H9 (cell line): Measurements from ENCODE around the gene NUP188. TPM values are rescaled to one million over a fixed set of nuclear protein-coding genes. Genes with fewer than 3 reads are reported as not detected.
"Not testable (repeated sequence)": the region's sequence is repeated elsewhere in the genome, so short reads cannot be mapped to it uniquely, and the experiment has no call there.

Experiments
- DNase-seq: peaks from one replicate; pipeline ENCODE4 v3.0.0-alpha.2; 2017
- H2AFZ ChIP-seq: one replicate; pipeline ENCODE4 v1.6.1; 2013; ENCODE audit warnings: mild to moderate bottlenecking, low read length, control low read depth, moderate library complexity
- H2AK5ac ChIP-seq: 2 replicates; pipeline ENCODE4 v1.6.1; 2013; ENCODE audit warnings: low read length, control low read depth, mixed read lengths; ENCODE audit not compliant: insufficient read length
- H2BK120ac ChIP-seq: one replicate; pipeline ENCODE4 v1.6.1; 2013; ENCODE audit warnings: low read depth, mild to moderate bottlenecking, low read length, control low read depth, inconsistent platforms; ENCODE audit not compliant: poor library complexity, severe bottlenecking
- H2BK12ac ChIP-seq: 2 replicates; pipeline ENCODE4 v1.6.1; 2013; ENCODE audit warnings: low read length, control low read depth, mixed read lengths, low read depth; ENCODE audit not compliant: insufficient read length
- H2BK15ac ChIP-seq: 2 replicates; pipeline ENCODE4 v1.6.1; 2013; ENCODE audit warnings: low read depth, low read length, control low read depth
- H2BK20ac ChIP-seq: one replicate; pipeline ENCODE4 v1.6.1; 2013; ENCODE audit warnings: low read depth, mild to moderate bottlenecking, low read length, control low read depth, inconsistent platforms; ENCODE audit not compliant: poor library complexity, severe bottlenecking
- H2BK5ac ChIP-seq: 2 replicates; pipeline ENCODE4 v1.6.1; 2013; ENCODE audit warnings: low read length, control low read depth, mixed read lengths; ENCODE audit not compliant: insufficient read length
- H3K14ac ChIP-seq: 2 replicates; pipeline ENCODE4 v1.6.1; 2013; ENCODE audit warnings: low read length, control low read depth; ENCODE audit not compliant: insufficient read depth
- H3K18ac ChIP-seq: 2 replicates; pipeline ENCODE4 v1.6.1; 2013; ENCODE audit warnings: low read depth, mild to moderate bottlenecking, mixed read lengths, low read length, control low read depth; ENCODE audit not compliant: insufficient read length
- H3K23ac ChIP-seq: 2 replicates; pipeline ENCODE4 v1.6.1; 2013; ENCODE audit warnings: low read length, control low read depth, mixed read lengths, low read depth; ENCODE audit not compliant: insufficient read length
- H3K23me2 ChIP-seq: 2 replicates; pipeline ENCODE4 v1.6.1; 2013; ENCODE audit warnings: low read depth, mild to moderate bottlenecking, mixed read lengths, low read length, control low read depth; ENCODE audit not compliant: insufficient read length, poor library complexity, severe bottlenecking
- H3K27ac ChIP-seq: 2 replicates; pipeline ENCODE4 v1.5.1; 2013; ENCODE audit warnings: low read length, control low read depth, mixed read lengths, low read depth; ENCODE audit not compliant: insufficient read length
- H3K27me3 ChIP-seq: 2 replicates; pipeline ENCODE4 v1.6.1; 2013; ENCODE audit warnings: low read length, control low read depth, inconsistent platforms; ENCODE audit not compliant: insufficient read depth
- H3K4ac ChIP-seq: 2 replicates; pipeline ENCODE4 v1.6.1; 2013; ENCODE audit warnings: low read depth, mild to moderate bottlenecking, control low read depth, inconsistent platforms, low read length, moderate library complexity
- H3K4me1 ChIP-seq: 2 replicates; pipeline ENCODE4 v1.6.1; 2013; ENCODE audit warnings: low read length, control low read depth, inconsistent platforms; ENCODE audit not compliant: insufficient read depth
- H3K4me2 ChIP-seq: 2 replicates; pipeline ENCODE4 v1.6.1; 2013; ENCODE audit warnings: low read length, control low read depth, mixed read lengths; ENCODE audit not compliant: insufficient read length, insufficient read depth
- H3K56ac ChIP-seq: 2 replicates; pipeline ENCODE4 v1.6.1; 2013; ENCODE audit warnings: low read depth, mild to moderate bottlenecking, mixed read lengths, low read length, control low read depth; ENCODE audit not compliant: insufficient read length
- H3K79me1 ChIP-seq: 2 replicates; pipeline ENCODE4 v1.6.1; 2013; ENCODE audit warnings: low read depth, mild to moderate bottlenecking, moderate library complexity, low read length, control low read depth, inconsistent platforms; ENCODE audit not compliant: insufficient read depth, poor library complexity, severe bottlenecking
- H3K79me2 ChIP-seq: 2 replicates; pipeline ENCODE4 v1.6.1; 2013; ENCODE audit warnings: low read length, control low read depth, inconsistent platforms; ENCODE audit not compliant: insufficient read depth
- H3K9ac ChIP-seq: 2 replicates; pipeline ENCODE4 v1.6.1; 2013; ENCODE audit warnings: low read length, control low read depth, mixed read lengths; ENCODE audit not compliant: insufficient read length; ENCODE audit errors: extremely low read depth
- H3K9me3 ChIP-seq: one replicate; pipeline ENCODE4 v1.6.1; 2013; ENCODE audit warnings: low read depth, low read length, inconsistent platforms; ENCODE audit not compliant: control insufficient read depth
- H3T11ph ChIP-seq: one replicate; pipeline ENCODE4 v1.6.1; 2013; ENCODE audit warnings: mild to moderate bottlenecking, low read length, control low read depth, inconsistent platforms
- H4K20me1 ChIP-seq: one replicate; pipeline ENCODE4 v1.6.1; 2013; ENCODE audit not compliant: control insufficient read depth, insufficient read length, insufficient read depth
- H4K5ac ChIP-seq: 2 replicates; pipeline ENCODE4 v1.6.1; 2013; ENCODE audit warnings: low read depth, mild to moderate bottlenecking, mixed read lengths, low read length, control low read depth; ENCODE audit not compliant: insufficient read length
- H4K8ac ChIP-seq: replicated peaks from 2 replicates; pipeline ENCODE4 v1.6.1; 2013; ENCODE audit warnings: low read length, control low read depth, mixed read lengths, low read depth; ENCODE audit not compliant: insufficient read length
- H4K91ac ChIP-seq: 2 replicates; pipeline ENCODE4 v1.6.1; 2013; ENCODE audit warnings: low read depth, mild to moderate bottlenecking, moderate library complexity, mixed read lengths, low read length, control low read depth; ENCODE audit not compliant: insufficient read length
- H3K27ac Mint-ChIP-seq, 3 experiments: 2 replicates in 2 of 3; 3 replicates in 1 of 3; pipeline ENCODE4 v1.8.0; 2020 to 2021; ENCODE audit warnings: mixed read lengths in 3 of 3, mild to moderate bottlenecking in 1 of 3, moderate library complexity in 1 of 3
- H3K27me3 Mint-ChIP-seq: 2 replicates; pipeline ENCODE4 v1.8.0; 2021; ENCODE audit warnings: low read depth, mild to moderate bottlenecking, moderate library complexity, mixed read lengths
- H3K36me3 Mint-ChIP-seq, 3 experiments: 2 replicates in 2 of 3; 3 replicates in 1 of 3; pipeline ENCODE4 v1.8.0; 2020 to 2021; ENCODE audit warnings: low read depth in 3 of 3, mixed read lengths in 3 of 3; ENCODE audit not compliant: insufficient read depth in 1 of 3
- H3K4me1 Mint-ChIP-seq, 2 experiments: 2 replicates each; pipeline ENCODE4 v1.8.0; 2020; ENCODE audit warnings: mixed read lengths in 2 of 2
- H3K4me3 Mint-ChIP-seq, 2 experiments: 2 replicates in 1 of 2; 3 replicates in 1 of 2; pipeline ENCODE4 v1.8.0; 2020 to 2021; ENCODE audit warnings: mild to moderate bottlenecking in 2 of 2, mixed read lengths in 2 of 2, moderate library complexity in 1 of 2
- H3K9me3 Mint-ChIP-seq, 2 experiments: 2 replicates in 1 of 2; 3 replicates in 1 of 2; pipeline ENCODE4 v1.8.0; 2020; ENCODE audit warnings: mild to moderate bottlenecking in 2 of 2, mixed read lengths in 2 of 2, moderate library complexity in 1 of 2
- WGBS: extraction: QIAGEN DNeasy Blood & Tissue Kit; methylation state at CpG from one replicate; pipeline ENCODE4 v1.1.7; 2013; ENCODE audit warnings: missing lambda C conversion rate, low lambda C conversion rate, mixed read lengths; ENCODE audit not compliant: insufficient read length; ENCODE audit errors: extremely low coverage; 5-methylcytosine and 5-hydroxymethylcytosine counted together
- total RNA-seq: library from RNA; stranded (reverse); gene quantifications from 2 replicates; pipeline ENCODE4 v1.2.1, GENCODE V29; 2021
- TF ChIP-seq, protein P1 (sequence below): fragments of 200-600 bp; sonication (generic); conservative IDR thresholded peaks from 3 replicates; pipeline ENCODE4 v1.8.0; 2021; ENCODE audit warnings: antibody characterized with exemption, mild to moderate bottlenecking

NUP188 gene
- total RNA-seq, 1 experiment from 2014 or later = 101 TPM

DNA sequence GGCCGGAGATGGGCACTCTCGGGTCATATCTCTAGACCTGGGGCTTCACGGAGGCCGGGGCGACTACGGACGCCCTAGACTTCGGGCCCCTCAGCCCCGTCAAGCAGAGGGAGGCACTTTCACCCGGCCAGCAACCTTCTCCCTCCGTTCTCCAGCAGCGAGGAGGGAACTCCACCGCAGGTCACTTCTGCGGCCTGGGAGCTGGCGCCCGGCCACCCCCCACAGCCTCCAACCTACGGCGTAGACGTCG, 297 bp upstream of the NUP188 start:
- H2BK120ac ChIP-seq = no peak overlapping the region
- WGBS = no CpG with 5 or more reads among the region's 20 CpGs
- no peak overlapping the region for H3K18ac ChIP-seq
- H3K27ac Mint-ChIP-seq = peak overlapping the region; percentile 90 to 100 (median 99)
- no peak overlapping the region for H4K91ac ChIP-seq
- H3K23me2 ChIP-seq = peaks cover 12% of the 10 kb centered on the region
- H2BK12ac ChIP-seq = no peak overlapping the region
- peaks cover 11 to 17% of the 10 kb centered on the region in 2 experiments for H3K4me1 Mint-ChIP-seq
- no peak overlapping the region for H2AFZ ChIP-seq
- H3K4me3 Mint-ChIP-seq = peak overlapping the region; percentile 98 to 99
- no peak overlapping the region for H3T11ph ChIP-seq
- H3K9me3 Mint-ChIP-seq = no peaks in the 10 kb centered on the region
- peaks cover 2% of the 10 kb centered on the region; the same call in 1 of the 2 replicates for H3K27me3 Mint-ChIP-seq
- no peaks in the 10 kb centered on the region; the same call in 1 of the 2 replicates for H3K79me2 ChIP-seq
- peak overlapping the region; percentile 66; the same call in 1 of the 2 replicates for H3K14ac ChIP-seq
- no peak overlapping the region for H3K23ac ChIP-seq
- H3K9ac ChIP-seq = peak overlapping the region; percentile 78
- no peak overlapping the region for H4K5ac ChIP-seq
- H3K27me3 ChIP-seq = no peaks in the 10 kb centered on the region
- H3K9me3 ChIP-seq = no peaks in the 10 kb centered on the region
- no peak overlapping the region for H3K56ac ChIP-seq
- no peak overlapping the region for H2BK15ac ChIP-seq
- peaks cover 12 to 42% (median 27%) of the 10 kb centered on the region in 3 experiments; a peak in 6 of 7 replicates for H3K36me3 Mint-ChIP-seq
- peaks cover 4% of the 10 kb centered on the region for H4K20me1 ChIP-seq
- H3K4me2 ChIP-seq = peak overlapping the region; percentile 53
- TF ChIP-seq, protein P1, sequence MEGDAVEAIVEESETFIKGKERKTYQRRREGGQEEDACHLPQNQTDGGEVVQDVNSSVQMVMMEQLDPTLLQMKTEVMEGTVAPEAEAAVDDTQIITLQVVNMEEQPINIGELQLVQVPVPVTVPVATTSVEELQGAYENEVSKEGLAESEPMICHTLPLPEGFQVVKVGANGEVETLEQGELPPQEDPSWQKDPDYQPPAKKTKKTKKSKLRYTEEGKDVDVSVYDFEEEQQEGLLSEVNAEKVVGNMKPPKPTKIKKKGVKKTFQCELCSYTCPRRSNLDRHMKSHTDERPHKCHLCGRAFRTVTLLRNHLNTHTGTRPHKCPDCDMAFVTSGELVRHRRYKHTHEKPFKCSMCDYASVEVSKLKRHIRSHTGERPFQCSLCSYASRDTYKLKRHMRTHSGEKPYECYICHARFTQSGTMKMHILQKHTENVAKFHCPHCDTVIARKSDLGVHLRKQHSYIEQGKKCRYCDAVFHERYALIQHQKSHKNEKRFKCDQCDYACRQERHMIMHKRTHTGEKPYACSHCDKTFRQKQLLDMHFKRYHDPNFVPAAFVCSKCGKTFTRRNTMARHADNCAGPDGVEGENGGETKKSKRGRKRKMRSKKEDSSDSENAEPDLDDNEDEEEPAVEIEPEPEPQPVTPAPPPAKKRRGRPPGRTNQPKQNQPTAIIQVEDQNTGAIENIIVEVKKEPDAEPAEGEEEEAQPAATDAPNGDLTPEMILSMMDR = no peak
- H3K4me1 ChIP-seq = peaks cover 4% of the 10 kb centered on the region; the same call in 1 of the 2 replicates
- H2BK20ac ChIP-seq = no peak overlapping the region
- H3K4ac ChIP-seq = no peak overlapping the region
- no peak overlapping the region for H4K8ac ChIP-seq
- H3K27ac ChIP-seq = no peak overlapping the region
- no peak overlapping the region for H2AK5ac ChIP-seq
- H2BK5ac ChIP-seq = no peak overlapping the region
- H3K79me1 ChIP-seq = no peaks in the 10 kb centered on the region
- no peak for DNase-seq

- H3K79me2 ChIP-seq = not testable (repeated sequence)
Observed at GRCh38 chr9:128961403-128961802, 13.9 kb downstream of the NUP188 start.

More at GRCh38 chr9:128961403-128961802, 13.9 kb downstream of the NUP188 start:
- not testable (repeated sequence) for H3K23ac ChIP-seq, H4K8ac ChIP-seq, H3K18ac ChIP-seq, H3K9me3 Mint-ChIP-seq, H4K20me1 ChIP-seq, H3K4me1 Mint-ChIP-seq, H2AFZ ChIP-seq, DNase-seq, H2BK20ac ChIP-seq, H3K4me3 Mint-ChIP-seq, H2AK5ac ChIP-seq, H3K4me1 ChIP-seq, H3K27me3 Mint-ChIP-seq, H3K9ac ChIP-seq, H3K4me2 ChIP-seq, H3K9me3 ChIP-seq, H2BK5ac ChIP-seq, H4K91ac ChIP-seq, H3T11ph ChIP-seq, H3K56ac ChIP-seq, H3K27me3 ChIP-seq, H3K79me1 ChIP-seq, H2BK12ac ChIP-seq, H4K5ac ChIP-seq, H2BK15ac ChIP-seq, H3K14ac ChIP-seq, H3K23me2 ChIP-seq, H2BK120ac ChIP-seq, H3K4ac ChIP-seq, H3K27ac Mint-ChIP-seq, H3K27ac ChIP-seq
- H3K36me3 Mint-ChIP-seq = peaks cover 32 to 75% (median 53%) of the 10 kb centered on the region in 3 experiments
- no CpG with 5 or more reads among the region's 9 CpGs for WGBS
